Stimulated activated CD4-positive, alpha-beta T cell treated with anti-CD3 and anti-CD28 coated beads, Interleukin-4, amount 100 ng/mL, for 24 hours (primary cell): ENCODE data around the gene HIP1.
"Not testable (repeated sequence)": the region's sequence is repeated elsewhere in the genome, so short reads cannot be mapped to it uniquely, and the experiment has no call there.

Source experiments
- DNase-seq: peaks from one replicate; pipeline ENCODE4 v3.0.0-alpha.2; 2020

The HIP1 gene

DNA sequence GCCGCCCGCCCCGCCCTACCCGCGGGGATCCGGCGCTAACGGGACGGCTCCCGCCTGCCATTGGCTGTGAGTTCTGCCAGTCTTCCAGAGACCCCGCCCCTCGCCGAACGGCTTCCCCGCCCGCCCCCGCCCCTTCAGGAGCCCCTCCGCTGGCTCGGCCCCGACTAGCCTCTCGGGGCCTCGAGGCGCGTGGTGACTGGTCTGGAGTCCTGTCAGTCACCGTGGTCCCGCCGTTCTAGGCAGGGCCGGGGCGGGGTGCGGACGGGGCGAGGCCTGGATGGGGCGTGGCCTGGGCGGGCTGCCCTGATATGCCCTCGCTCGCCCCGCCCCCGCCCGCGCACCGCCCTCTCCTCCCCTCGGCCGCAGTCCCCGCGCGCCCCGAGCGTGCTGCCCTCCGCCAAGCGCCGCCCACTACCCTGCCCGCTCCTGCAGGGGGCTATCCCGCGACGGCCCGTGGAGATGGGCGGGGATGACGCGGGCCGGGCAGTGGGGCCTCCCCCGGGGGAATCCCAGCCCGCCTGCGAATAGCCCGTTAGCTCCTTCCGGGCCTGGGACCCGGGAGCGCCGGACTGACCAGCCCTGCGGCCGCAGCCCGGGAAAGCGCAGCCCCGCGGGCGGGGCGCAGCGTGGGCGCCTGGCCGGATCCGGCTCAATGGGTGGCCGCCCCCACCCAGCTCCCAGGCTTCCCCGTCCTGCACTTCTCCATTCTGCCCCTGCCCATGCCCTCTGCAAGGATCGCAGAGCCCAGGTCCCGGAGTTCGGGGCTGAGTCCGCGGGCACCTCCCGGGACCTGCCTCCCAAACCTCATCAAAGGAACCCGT lies 444 bp upstream of the HIP1 start:
- peak; percentile 100 for DNase-seq

DNA sequence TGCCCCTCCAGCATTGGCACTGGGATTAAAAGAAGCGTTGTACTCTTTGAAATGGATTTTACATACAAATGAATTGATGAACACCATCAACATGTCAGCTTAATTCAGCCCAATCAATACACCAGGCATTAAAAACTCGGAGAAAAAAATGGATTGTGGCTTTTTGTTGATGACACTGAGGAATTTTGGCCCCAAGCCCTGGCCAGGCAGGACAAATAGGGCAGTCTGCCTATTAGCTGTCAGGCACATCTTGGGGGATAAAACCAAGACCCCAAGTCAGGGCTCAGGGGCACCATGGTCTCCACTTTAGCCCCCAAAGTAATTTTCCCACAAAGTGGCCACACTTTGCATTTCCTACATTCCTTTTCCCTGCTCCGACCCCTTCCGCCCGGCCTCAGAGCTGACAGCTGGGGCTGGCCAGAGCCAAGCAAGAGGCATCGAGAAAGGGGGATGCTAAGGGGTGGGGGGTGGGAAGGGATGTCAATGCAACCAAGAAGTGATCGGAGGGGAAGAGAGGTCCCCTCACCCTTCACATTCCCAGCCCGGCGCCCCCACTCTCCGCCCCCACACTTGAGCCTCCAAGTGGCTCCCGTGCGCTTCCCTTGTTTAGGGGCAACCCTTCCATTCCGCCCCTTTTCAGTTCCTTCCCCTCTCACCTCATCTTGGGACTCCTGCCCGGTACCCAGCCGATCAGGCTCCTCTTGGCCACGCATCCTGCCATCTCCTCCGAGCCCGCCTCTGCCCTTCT lies 711 bp downstream of the HIP1 start:
- DNase-seq = no peak

DNA sequence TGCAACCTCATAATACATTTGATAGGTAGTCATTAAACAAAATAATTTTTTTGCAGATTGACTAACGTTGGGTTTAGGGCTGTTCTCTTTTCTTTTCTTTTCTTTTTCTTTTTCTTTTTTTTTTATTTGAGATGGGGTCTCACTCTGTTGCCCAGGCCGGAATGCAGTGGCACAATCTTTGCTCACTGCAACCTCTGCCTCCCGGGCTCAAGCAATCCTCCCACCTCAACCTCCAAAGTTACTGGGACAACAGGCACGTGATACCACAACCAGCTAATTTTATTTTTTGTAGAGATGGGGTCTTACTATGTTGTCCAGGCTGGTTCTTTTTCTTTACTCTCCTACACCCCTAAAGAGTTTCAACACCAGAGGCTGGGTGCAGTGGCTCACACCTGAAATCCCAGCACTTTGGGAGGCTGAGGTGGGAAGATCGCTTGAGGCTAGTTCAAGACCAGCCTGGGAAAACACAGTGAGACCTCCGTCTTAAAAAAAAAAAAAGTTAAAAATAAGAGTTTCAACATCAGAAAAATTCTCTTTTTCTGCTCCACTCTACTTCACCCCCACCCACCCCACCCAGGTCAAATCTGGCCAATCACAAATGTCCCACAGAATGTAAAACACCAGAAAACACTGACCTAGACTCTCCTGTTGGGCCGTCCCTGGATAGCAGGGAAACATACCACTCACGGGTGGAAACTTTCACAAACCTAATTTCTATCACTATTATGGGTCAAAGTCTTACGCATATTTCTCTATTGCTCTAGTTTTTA lies 3.0 kb downstream of the HIP1 start:
- no peak for DNase-seq

DNA sequence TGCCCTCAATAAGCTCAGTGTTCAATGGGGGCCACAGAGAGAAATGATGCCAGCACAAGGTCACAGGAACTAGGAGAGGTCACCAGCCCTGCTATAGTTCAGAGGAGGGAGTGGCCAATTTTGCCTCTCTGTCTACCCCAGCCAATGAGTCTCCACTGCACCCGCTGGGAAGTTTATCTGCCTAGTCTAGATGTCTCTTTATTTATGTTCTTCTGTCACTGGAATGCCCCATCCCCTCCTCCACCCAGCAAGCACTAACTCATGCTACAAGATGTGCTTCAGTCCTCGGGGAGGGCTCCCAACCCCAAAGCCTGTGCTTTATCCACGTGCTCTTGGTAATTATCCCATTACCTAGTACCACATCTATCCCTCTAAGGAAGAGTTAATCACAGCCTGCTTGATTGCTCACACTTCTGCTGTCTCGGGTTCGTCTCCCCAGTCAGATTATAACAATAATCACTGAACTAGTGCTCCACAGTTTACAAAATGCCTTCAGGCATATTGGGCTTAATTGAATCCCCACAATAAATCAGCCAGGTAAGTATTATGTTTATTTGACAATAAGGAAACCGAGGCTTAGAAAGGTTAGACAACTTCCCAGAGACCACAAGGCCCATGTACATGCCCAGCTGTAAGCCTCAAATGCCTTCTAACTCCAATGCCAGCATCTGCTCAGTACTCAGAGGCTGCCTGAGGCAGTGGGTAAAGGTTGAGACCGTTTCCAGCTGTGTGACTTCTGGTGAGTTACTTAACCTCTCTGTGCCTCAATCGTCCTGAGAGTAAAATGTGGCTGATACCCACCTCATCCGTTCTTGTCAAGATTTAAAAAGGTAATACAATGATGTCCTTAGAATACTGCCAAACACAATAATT lies 3.9 kb downstream of the HIP1 start:
- no peak for DNase-seq

DNA sequence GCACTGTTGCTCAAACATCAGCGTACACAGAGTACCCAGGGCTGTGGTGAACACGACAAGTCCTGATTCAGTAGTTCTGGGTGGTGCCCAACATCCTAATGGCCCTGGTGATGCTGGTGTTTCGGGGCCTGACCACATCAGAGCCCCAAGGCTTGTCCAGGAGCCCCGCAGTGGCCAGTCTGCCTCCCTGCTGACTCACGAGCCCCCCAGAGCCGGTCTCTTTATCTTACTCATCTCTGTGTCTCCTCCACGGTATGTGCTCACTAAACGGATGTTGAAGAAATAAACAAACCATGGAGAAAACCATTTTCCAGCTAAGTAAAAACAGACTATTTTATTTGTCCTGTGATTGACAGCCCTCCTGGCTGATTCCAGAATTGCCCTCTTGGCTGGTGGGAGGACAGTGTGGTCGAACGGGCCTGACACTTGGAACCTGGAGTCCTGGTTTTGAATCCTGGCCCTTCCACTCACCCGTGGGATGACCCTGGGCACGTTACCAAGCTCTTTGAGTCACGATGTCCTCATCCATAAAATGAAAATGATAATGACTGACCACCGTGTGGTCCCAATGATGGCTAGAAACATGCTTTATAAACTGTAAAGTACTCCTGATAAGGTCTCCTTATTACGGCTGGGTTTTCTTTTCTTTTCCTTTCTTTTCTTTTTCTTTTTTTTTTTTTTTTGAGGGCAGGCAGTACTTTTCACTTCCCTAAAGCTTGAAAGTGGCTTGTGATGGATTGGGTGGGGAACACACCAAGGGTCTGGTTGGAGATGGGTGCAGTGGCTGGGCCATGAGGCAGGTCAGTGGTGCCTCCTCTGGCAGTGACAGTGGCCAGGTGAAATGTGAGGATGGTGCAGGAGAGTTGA lies 5.7 kb downstream of the HIP1 start:
- no peak for DNase-seq

DNA sequence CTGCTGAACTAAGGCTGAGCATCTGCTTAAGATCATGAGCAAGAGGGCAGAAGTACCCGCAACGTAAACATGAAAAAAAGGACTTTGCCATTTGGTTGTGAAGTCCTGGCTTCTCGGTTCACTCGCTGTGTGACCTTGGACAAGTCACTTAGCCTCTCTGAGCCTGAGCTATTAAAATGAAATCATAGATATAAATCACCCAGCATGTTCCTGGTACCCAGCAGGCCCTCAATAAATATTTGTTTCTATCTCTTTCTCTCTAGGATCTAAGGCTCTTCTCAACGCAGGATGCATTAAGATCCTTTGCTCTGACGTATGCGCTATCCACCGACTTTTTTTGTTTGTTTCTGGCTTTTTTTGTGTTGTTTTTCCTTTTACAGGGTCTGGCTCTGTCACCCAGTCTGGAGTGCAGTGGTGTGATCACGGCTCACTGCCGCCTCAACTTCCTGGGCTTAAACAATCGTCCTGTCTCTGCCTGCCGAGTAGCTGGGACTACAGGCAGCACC lies 6.7 kb downstream of the HIP1 start:
- no peak for DNase-seq

DNA sequence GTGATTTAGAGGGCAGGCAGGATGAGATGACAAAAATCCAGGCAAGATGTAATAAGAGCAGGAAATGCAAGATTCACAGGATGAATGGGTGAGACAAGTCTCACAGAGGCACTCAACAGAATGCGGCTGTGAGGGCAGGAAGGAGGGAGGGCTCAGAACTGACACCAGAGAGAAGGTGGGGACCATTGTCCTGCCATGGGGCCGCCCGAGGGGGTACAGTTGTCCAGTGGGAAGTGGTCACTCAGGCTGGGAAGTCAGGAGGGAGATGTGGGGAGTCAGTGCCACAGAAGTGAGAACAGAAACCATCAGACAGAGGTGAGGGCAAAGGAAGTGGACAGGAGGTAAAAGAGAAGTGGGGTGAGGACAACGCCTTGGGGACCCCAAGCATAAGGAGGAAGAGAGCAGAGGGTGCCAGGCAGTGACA lies 8.9 kb downstream of the HIP1 start:
- no peak for DNase-seq

DNA sequence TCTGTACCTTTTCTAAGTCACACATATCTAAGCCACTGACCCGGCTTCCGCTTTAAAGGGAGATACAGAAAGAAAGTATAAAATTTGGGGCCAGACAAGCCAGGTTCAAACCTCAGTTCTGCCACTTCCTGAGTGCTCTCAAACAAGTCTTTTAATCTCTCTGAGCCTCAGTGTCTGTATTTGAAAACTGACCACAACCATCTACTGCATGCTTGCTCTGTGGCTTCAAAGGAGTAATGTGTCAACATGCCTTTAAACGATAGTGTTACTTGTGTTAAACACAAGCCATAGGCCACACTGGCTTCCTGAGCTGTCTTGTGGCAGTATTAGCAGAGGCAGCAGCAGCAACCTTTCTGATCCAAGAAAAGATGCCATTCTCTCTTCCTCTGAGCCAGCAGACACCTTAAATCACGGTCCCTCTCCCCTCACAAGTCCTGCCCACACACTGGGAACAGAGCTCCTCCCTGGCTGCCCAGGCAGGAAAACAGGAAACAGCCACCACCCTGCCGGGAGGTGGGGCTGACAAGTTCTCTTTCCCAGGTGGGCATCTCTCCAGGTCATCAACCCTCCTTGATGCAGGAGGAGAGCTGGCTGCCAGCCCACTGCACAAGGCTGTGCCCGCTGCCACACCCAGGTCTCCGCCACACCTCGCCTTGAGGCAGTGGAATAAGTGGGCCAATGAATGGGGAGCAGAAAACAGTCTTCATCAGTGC lies 10.7 kb downstream of the HIP1 start:
- DNase-seq = peak; percentile 15

DNA sequence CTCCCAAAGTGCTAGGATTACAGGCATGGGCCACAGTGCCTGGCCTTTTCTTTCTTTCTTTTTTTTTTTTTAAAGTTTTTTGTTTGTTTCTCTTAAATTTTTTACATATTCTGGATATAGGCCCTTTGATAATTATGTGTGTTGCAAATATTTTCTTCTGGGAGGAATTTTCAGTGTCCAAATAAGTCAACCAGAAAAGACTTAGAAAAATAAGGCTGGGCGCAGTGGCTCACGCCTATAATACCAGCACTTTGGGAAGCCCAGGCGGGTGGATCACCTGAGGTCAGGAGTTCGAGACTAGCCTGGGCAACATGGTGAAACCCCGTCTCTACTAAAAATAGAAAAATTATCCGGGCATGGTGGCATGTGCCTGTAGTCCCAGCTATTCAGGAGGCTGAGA lies 11.4 kb downstream of the HIP1 start:
- not testable (repeated sequence) for DNase-seq

DNA sequence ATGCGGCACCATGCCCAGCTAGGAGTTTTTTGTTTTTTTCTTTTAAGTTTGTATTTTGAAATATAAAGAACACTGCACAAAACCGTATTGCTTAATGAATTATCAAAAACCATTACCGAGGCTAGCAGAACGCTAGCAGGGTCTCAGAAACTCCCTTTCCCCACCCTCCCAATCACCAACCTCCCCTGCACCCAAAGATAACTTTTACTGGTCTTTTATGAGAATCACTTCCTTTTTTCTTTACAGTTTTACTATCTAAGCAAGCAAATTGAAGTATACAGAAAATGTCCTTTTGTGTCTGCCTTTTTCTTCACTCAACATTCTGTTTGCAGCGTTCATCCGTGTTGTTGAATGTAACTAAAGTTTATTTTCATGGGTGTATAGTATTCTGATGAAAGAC lies 13.4 kb downstream of the HIP1 start:
- no peak for DNase-seq

DNA sequence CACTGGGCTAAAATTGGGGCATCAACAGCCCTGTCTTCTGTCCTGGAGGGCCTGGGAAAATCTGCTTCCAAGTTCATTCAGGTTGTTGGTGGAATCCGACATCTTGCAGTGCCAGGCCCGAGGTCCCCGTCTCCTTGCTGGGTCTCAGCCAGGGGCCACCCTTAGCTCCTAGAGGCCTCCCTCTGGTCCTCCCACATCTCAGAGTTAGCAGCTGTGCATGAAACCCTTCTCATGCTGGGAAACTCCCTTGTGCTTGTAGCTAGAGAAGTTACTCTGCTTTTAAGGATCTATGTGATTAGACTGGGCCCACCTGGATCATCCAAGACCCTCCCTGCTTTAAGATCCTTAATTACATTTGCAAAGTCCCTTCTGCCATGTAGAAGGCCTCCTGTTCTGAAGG lies 15.3 kb downstream of the HIP1 start:
- no peak for DNase-seq

DNA sequence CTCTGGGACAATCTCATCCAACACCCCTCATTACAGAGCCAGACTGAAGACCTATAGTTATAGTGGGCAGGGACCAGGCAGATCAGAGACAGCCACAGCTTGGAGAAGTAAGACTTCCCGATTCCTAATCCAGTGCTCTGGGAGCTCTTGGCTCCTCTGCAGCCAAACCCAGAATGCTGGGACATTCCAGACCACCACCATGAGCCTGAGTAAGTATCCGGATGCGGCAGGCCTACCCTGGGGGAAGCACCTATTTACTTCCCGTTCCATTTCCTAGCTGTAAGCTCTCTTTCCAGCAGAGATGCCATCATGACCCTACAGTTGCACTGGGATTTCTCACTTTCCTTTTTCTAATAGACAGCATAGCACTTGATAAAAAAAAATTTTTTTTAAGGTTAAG lies 16.4 kb downstream of the HIP1 start:
- DNase-seq = no peak

DNA sequence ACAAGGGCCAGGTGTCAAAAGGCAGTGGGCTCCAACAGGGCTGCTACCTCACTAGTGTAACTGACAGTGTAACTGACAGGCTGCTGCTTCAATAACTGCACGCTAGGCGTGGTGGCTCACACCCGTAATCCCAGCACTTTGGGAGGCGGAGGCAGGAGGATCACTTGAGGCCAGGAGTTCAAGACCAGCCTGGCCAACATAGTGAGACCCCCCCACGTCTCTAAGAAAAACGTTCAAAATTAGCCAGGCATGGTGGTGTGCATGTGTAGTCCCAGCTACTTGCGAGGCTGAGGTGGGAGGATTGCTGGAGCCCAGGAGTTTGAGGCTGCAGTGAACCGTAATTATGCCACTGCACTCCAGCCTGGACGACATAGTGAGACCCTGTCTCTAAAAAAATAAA lies 16.8 kb downstream of the HIP1 start:
- not testable (repeated sequence) for DNase-seq

DNA sequence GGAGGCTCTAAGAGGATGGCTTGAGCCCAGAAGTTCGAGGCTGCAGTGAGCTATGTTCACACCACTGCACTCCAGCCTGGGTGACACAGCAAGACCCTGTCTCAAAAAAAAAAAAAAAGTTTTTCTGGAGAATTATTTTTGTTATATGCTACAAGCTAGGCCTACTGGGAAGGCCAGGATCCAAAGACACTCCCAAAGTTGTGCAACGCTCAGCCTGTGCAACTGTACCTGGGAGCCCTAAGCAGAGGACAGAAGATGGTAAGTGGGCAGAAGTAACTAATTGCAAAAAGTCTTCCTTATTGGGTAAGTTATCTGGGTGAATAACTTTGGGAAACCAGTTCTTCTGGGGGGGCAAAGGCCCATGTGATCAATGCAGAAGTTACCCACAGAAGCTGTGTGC lies 17.3 kb downstream of the HIP1 start:
- DNase-seq = no peak

DNA sequence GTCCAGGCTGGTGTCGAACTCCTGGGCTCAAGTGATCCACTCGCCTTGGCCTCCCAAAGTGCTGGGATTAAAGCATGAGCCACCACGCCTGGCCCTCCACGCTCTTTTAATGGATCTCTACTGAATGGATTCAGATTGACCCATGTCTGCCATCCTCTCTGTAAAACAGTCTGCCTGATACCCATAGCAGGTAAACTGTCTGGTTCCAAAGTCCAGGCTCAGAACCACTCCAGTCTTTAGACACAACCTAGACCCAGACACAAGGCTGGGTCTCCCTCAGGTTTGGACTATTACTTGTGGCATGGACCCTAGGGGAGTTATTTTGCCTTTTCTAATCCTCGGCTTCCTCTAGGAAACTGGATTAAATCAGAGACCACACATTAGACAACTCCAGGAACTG lies 19.1 kb downstream of the HIP1 start:
- DNase-seq = no peak

DNA sequence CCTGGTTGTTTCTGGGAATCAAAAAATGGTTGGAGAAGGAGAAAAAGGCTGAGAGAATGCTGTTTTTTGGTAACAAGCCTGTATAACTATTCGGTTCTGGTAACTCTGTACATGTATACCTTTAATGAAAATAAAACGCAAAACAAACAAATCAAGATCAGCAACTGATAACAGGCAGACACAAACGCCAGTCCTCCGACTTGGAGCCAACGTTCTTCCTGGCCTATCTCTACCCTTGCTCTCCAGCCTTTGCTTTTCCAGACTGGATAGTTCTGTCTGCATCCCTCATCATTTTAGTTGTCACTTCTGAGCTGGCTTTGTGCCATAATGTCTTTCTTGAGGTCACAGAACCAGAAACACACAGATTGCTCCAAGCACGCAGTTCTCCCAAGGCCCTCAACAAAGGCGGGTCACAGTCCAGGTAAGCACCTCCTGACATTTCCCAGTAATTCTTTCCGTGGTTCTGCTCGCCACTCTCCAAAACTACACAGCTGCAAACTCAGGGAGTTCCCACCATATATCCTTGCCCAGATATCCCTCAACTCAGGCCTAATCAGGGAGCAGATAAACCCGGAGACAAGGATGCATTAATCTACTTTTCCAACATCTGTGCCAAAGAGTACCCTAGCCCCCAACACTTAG lies 20.2 kb downstream of the HIP1 start:
- DNase-seq = no peak

DNA sequence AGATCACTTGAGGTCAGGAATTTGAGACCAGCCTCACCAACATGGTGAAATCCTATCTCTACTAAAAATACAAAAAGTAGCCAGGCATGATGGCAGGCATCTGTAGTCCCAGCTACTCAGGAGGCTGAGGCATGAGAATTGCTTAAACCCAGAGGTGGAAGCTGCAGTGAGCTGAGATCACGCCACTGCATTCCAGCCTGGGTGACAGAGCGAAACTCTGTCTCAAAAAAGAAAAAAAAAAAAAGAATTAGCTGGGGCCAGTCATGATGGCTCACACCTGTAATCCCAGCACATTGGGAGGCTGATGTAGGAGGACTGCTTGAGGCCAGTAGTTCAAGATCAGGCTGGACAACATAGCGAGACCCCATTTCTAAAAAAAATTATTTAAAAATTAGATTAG lies 21.0 kb downstream of the HIP1 start:
- not testable (repeated sequence) for DNase-seq

DNA sequence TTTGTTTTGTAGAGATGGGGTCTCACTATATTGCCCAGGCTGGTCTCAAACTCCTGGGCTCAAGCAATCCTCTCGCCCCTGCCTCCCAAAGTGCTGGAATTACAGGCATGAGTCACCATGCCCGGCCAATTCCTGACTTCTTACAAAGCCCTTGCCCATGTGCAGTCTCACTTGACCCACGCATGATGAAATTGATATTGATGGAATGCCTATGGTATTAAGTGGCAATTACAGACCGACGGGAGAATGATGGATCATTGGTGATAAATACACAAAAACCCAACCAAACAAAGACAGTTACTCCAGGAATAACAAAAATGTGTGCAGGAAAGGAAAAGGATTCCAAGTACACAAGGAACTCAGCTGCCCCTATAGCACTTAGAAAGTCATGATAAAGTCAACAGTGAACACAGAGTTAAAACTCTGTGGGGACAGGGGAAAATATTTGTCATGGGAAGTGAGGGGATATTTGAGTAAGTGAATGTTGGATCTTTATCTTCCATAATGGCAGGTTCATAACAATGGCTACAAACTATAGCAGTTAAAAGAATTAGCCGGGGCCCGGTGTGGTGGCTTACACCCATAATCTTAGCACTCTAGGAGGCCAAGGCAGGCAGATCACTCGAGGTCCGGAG lies 21.6 kb downstream of the HIP1 start:
- DNase-seq = no peak

DNA sequence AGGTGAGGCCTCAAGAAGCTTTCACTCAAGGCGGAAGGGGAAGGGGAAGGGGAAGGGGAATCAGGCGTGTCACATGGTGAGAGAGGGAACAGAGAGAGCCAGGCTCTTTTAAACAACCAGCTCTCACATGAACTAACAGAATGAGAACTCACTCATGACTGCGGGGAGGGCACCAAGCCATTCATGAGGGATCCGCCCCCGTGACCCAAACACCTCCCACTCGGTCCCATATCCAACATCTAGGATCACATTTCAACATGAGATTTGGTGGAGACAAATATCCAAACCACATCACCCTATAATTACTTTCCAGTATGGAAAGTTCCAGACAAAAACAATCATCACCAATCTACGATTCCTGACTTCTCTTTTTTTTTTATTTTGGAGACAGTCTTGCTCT lies 22.9 kb downstream of the HIP1 start:
- DNase-seq = no peak
